ENCODE measurements around the gene SIX2.
A peak's percentile ranks its signal among the peaks of the same experiment; 100 is the strongest.

SIX2 gene

DNA sequence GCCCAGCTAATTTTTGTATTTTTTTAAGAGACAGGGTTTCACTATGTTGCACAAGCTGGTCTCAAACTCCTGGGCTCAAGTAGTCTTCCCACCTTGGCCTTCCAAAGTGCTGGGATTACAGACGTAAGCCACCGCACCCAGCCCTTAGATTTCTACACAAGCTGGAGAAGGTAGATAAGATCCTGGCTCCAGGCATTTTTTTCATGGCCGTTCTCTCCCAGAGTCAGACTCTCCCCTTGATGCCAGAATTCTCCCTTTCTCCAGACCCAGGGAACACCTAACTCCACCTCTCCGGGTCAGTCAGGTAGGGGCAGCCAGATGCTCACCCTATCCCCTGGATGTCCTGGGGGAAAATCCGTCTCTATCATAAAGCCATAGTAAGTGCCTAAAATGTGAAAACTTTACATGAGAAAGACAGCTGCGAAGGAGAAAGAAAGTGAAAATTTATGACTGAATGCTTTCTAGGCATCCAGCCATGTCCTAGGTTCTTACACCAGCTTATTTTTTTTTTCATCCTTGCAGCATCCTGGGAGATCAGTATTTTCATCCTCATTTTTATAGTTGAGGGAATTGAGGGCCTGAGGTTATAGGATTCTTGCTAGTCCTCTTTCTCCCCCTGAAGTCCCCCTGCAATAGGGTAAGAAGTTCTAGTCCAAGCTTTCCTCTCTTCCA, 51.5 kb downstream of the SIX2 start:
- peak; percentile 81 to 85 for DNase-seq

DNA sequence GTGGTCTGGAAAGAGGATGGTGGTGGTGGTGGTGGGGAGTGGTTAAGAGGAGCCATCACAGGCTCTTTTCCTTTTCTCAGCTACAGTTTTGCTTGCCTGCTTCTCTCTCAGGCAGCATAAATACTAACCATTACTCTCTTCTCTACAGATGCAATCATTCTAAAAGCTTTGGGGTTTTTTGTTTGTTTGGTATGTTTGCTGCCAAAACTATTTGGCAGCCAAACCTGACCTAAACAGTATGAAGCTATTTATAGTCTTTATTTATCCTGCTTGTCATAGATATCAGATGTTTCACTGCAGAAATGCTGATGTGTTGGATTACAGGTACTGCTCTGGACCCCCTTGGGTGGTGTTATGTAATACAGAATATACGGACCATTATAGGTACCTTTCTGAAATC, 52.4 kb downstream of the SIX2 start:
- H3K4ac ChIP-seq (ENCODE audit: low read depth, low read length): no peak overlapping the region
- H4K8ac ChIP-seq (ENCODE audit: low read depth, low read length): no peak overlapping the region
- H3K9ac ChIP-seq (ENCODE audit: low read length): no peak overlapping the region
- H4K12ac ChIP-seq (ENCODE audit: low read depth, low read length): no peak overlapping the region
- no peak overlapping the region for H3K18ac ChIP-seq (ENCODE audit: low read length)
- H3K23ac ChIP-seq (ENCODE audit: low read length): no peak overlapping the region
- no peak overlapping the region for H2AFZ ChIP-seq (ENCODE audit: insufficient read depth, low read length, poor library complexity)
- no CpG with 5 or more reads among the region's 1 CpG for WGBS (ENCODE audit: extremely low coverage, insufficient coverage, insufficient read length)
- no peak overlapping the region for H4K91ac ChIP-seq (ENCODE audit: low read depth, low read length)
- H2AK5ac ChIP-seq (ENCODE audit: low read length): no peak overlapping the region
- H3K4me1 ChIP-seq (ENCODE audit: control insufficient read depth in 1 of 2, insufficient read depth in 2 of 2, low read length in 2 of 2): peaks cover 8 to 9% of the 10 kb centered on the region in 2 experiments
- H2BK12ac ChIP-seq (ENCODE audit: low read length): no peak overlapping the region
- H3K27me3 ChIP-seq (ENCODE audit: insufficient read depth, low read length): peaks cover 37% of the 10 kb centered on the region
- no peak overlapping the region for H2BK120ac ChIP-seq (ENCODE audit: insufficient read depth, low read length, poor library complexity)
- no peak overlapping the region for H3K14ac ChIP-seq (ENCODE audit: low read length)
- no peak overlapping the region for H3K4me3 ChIP-seq (ENCODE audit: low read depth, low read length)
- no peaks in the 10 kb centered on the region for H3K79me1 ChIP-seq (ENCODE audit: low read length)
- H3K27ac ChIP-seq (ENCODE audit: low read depth, low read length): no peak overlapping the region
- no peak overlapping the region for H2BK5ac ChIP-seq (ENCODE audit: low read depth, low read length, poor library complexity)
- H3K9me3 ChIP-seq (ENCODE audit: insufficient read depth, low read depth, low read length): peaks cover 6% of the 10 kb centered on the region
- DNase-seq: no peak
- H3K36me3 ChIP-seq (ENCODE audit: control insufficient read depth in 1 of 2, insufficient read depth in 2 of 2, low read length in 2 of 2): no peaks in the 10 kb centered on the region
- no peaks in the 10 kb centered on the region for H3K79me2 ChIP-seq (ENCODE audit: control insufficient read depth, insufficient read depth, low read length, poor library complexity)
- H3K4me2 ChIP-seq (ENCODE audit: low read length): no peak overlapping the region

More for the DNA sequence above, 51.5 kb downstream of the SIX2 start:
- H3K9me3 ChIP-seq (ENCODE audit: insufficient read depth, low read depth, low read length): peaks cover 4% of the 10 kb centered on the region
- H2AK5ac ChIP-seq (ENCODE audit: low read length): no peak overlapping the region
- no peaks in the 10 kb centered on the region for H3K79me1 ChIP-seq (ENCODE audit: low read length)
- H3K23ac ChIP-seq (ENCODE audit: low read length): no peak overlapping the region
- no peak overlapping the region for H4K12ac ChIP-seq (ENCODE audit: low read depth, low read length)
- WGBS (ENCODE audit: extremely low coverage, insufficient coverage, insufficient read length): no CpG with 5 or more reads among the region's 6 CpGs
- no peak overlapping the region for H3K4ac ChIP-seq (ENCODE audit: low read depth, low read length)
- H3K4me1 ChIP-seq (ENCODE audit: control insufficient read depth in 1 of 2, insufficient read depth in 2 of 2, low read length in 2 of 2): peaks cover 4 to 5% of the 10 kb centered on the region in 2 experiments
- H4K8ac ChIP-seq (ENCODE audit: low read depth, low read length): no peak overlapping the region
- no peak overlapping the region for H3K4me3 ChIP-seq (ENCODE audit: low read depth, low read length)
- no peak overlapping the region for H2BK120ac ChIP-seq (ENCODE audit: insufficient read depth, low read length, poor library complexity)
- H3K18ac ChIP-seq (ENCODE audit: low read length): no peak overlapping the region
- no peak overlapping the region for H3K27ac ChIP-seq (ENCODE audit: low read depth, low read length)
- H3K4me2 ChIP-seq (ENCODE audit: low read length): no peak overlapping the region
- H3K9ac ChIP-seq (ENCODE audit: low read length): no peak overlapping the region
- H3K79me2 ChIP-seq (ENCODE audit: control insufficient read depth, insufficient read depth, low read length, poor library complexity): no peaks in the 10 kb centered on the region
- H3K14ac ChIP-seq (ENCODE audit: low read length): no peak overlapping the region
- no peak overlapping the region for H2BK12ac ChIP-seq (ENCODE audit: low read length)
- H4K91ac ChIP-seq (ENCODE audit: low read depth, low read length): no peak overlapping the region
- H3K27me3 ChIP-seq (ENCODE audit: insufficient read depth, low read length): peaks cover 29% of the 10 kb centered on the region
- no peak overlapping the region for H2BK5ac ChIP-seq (ENCODE audit: low read depth, low read length, poor library complexity)
- H2AFZ ChIP-seq (ENCODE audit: insufficient read depth, low read length, poor library complexity): no peak overlapping the region
- H3K36me3 ChIP-seq (ENCODE audit: control insufficient read depth in 1 of 2, insufficient read depth in 2 of 2, low read length in 2 of 2): no peaks in the 10 kb centered on the region

DNA sequence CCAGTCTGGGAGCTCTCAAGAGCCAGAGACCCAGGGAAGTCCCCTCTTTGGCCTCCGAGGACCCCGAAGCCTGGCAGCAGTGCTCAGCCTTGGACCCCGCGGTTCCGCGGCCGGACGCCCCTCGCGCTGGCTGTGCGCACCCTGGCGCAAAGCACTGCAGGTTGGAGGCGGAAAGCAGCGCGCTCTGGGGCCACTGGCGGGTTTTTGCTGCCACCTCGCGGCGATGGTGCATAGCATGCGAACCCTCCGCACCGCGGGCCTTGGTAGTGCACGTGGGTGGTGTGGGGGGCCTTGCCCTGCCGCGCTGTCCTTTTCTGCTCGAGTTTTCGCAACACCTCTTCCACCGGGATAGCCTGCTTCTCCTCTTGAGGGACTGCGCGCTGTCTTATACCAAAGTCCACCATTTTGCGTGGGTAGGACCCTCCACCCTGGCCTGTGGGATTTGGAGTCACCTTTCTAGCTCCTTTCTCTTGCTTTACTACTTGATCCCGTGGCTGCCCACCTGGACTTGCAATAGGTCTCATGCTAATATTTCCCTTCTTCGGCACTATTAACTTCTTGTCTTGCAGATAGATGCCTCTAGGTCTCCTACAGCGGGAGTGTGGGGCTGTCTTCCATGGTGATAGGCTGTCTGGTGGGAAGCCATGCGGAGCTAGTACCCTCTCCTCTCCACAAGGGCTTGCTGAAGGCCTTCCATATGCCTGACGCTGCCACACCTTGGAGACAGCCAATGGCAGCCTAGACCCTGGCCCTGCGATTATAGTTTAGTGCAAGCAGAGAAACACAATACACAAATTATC, 53.5 kb downstream of the SIX2 start:
- Histone ChIP-seq H3K27me3 (ENCODE audit: insufficient read depth, low read length) (peaks cover 48% of the 10 kb centered on the region), H3K79me2 (ENCODE audit: control insufficient read depth, insufficient read depth, low read length, poor library complexity) (no peaks in the 10 kb centered on the region), H3K9ac (ENCODE audit: low read length) (no peak overlapping the region), H4K12ac (ENCODE audit: low read depth, low read length) (no peak overlapping the region), H2BK12ac (ENCODE audit: low read length) (no peak overlapping the region), H3K4me1 (ENCODE audit: control insufficient read depth in 1 of 2, insufficient read depth in 2 of 2, low read length in 2 of 2) (peaks cover 8 to 9% of the 10 kb centered on the region in 2 experiments), H3K14ac (ENCODE audit: low read length) (no peak overlapping the region), H3K4ac (ENCODE audit: low read depth, low read length) (no peak overlapping the region), H3K9me3 (ENCODE audit: insufficient read depth, low read depth, low read length) (peaks cover 9% of the 10 kb centered on the region), H3K79me1 (ENCODE audit: low read length) (no peaks in the 10 kb centered on the region), H2BK120ac (ENCODE audit: insufficient read depth, low read length, poor library complexity) (no peak overlapping the region), H4K91ac (ENCODE audit: low read depth, low read length) (no peak overlapping the region), H2AK5ac (ENCODE audit: low read length) (no peak overlapping the region), H3K4me2 (ENCODE audit: low read length) (peak overlapping the region; percentile 60), H4K8ac (ENCODE audit: low read depth, low read length) (no peak overlapping the region), H3K36me3 (ENCODE audit: control insufficient read depth in 1 of 2, insufficient read depth in 2 of 2, low read length in 2 of 2) (no peaks in the 10 kb centered on the region), H3K23ac (ENCODE audit: low read length) (no peak overlapping the region), H2AFZ (ENCODE audit: insufficient read depth, low read length, poor library complexity) (no peak overlapping the region), H3K4me3 (ENCODE audit: low read depth, low read length) (no peak overlapping the region), H3K27ac (ENCODE audit: low read depth, low read length) (no peak overlapping the region), H3K18ac (ENCODE audit: low read length) (no peak overlapping the region), H2BK5ac (ENCODE audit: low read depth, low read length, poor library complexity) (no peak overlapping the region)
- no CpG with 5 or more reads among the region's 38 CpGs for WGBS (ENCODE audit: extremely low coverage, insufficient coverage, insufficient read length)
- DNase-seq: peak; percentile 54 to 85

All from trophoblast cell (in vitro differentiated cells and primary cell).